Breast epithelium (tissue), 3 donors: ENCODE data around the gene PSEN2.

Experiments used
- CTCF ChIP-seq, 3 donors: fragments of 450-650 bp; IDR thresholded peaks; one replicate each; pipeline ENCODE4 v1.5.1; 2016 to 2017; ENCODE audit warnings: antibody characterized with exemption in 3 of 3, mild to moderate bottlenecking in 3 of 3, moderate library complexity in 3 of 3
- POLR2A ChIP-seq: fragments of 450-650 bp; IDR thresholded peaks from one replicate; pipeline ENCODE4 v1.6.1; 2016; ENCODE audit warnings: antibody characterized with exemption, mild to moderate bottlenecking, moderate library complexity

GRCh38 chr1:226942392-226942791 lies 72.0 kb downstream of the PSEN2 start:
- TF ChIP-seq CTCF (IDR thresholded peaks at IDR 0.05) (no peak), POLR2A (no peak)
